Spinal cord (tissue), 10 donors: ENCODE data around the gene HRG. TPM values are rescaled to one million over a fixed set of nuclear protein-coding genes. Genes with fewer than 3 reads are reported as not detected.
"Not testable (repeated sequence)": the region's sequence is repeated elsewhere in the genome, so short reads cannot be mapped to it uniquely, and the experiment has no call there.

Experiments
- DNase-seq, 6 donors: peaks; one replicate each; pipeline versions ENCODE4 v3.0.0 to v3.0.0-alpha.2; 2013 to 2015; ENCODE audit warnings: low spot score in 6 of 6, low read depth in 4 of 6
- H3K27ac ChIP-seq: one replicate; pipeline ENCODE4 v1.5.1; 2013; ENCODE audit warnings: low read depth, low read length, control low read depth
- H3K27me3 ChIP-seq: one replicate; pipeline ENCODE4 v1.6.1; 2013; ENCODE audit warnings: low read length; ENCODE audit not compliant: control insufficient read depth, insufficient read depth
- H3K36me3 ChIP-seq: one replicate; pipeline ENCODE4 v1.6.1; 2013; ENCODE audit warnings: low read length; ENCODE audit not compliant: control insufficient read depth, insufficient read depth
- H3K4me1 ChIP-seq: one replicate; pipeline ENCODE4 v1.6.1; 2013; ENCODE audit warnings: low read length; ENCODE audit not compliant: control insufficient read depth, insufficient read depth
- H3K4me3 ChIP-seq: one replicate; pipeline ENCODE4 v1.5.1; 2013; ENCODE audit warnings: low read depth, low read length, control low read depth
- H3K9me3 ChIP-seq: one replicate; pipeline ENCODE4 v1.6.1; 2013; ENCODE audit warnings: low read length; ENCODE audit not compliant: control insufficient read depth, insufficient read depth
- WGBS: methylation state at CpG from one replicate; pipeline ENCODE4 v1.1.5; 2013; ENCODE audit warnings: missing lambda C conversion rate; ENCODE audit not compliant: insufficient coverage; 5-methylcytosine and 5-hydroxymethylcytosine counted together
- polyA plus RNA-seq, 2 donors: library from polyadenylated mRNA; unstranded; fragments of 120-200 nt; gene quantifications; one replicate each; pipeline ENCODE4 v1.2.1, GENCODE V29; 2013; ENCODE audit not compliant: insufficient read length in 2 of 2
- total RNA-seq, 2 donors: library from RNA; depleted of rRNA in 1 of 2; stranded (reverse); fragments of 120-200 nt in 1 of 2; fragments of >200 nt in 1 of 2; gene quantifications; one replicate each; pipeline versions ENCODE4 v1.2.3 to v1.2.4, GENCODE V29; 2013 to 2014
- donor health status: healthy.

Gene HRG
- total and polyA plus RNA-seq, 4 donors, result 0.11 to 0.17 TPM; not detected in 2

- Histone ChIP-seq H3K27me3 (no peaks in the 10 kb centered on the region), H3K27ac (no peak overlapping the region), H3K9me3 (no peaks in the 10 kb centered on the region), H3K36me3 (no peaks in the 10 kb centered on the region), H3K4me3 (no peak overlapping the region), H3K4me1 (no peaks in the 10 kb centered on the region)
- 94% methylated on average over 7 of the region's 7 CpGs for WGBS
- DNase-seq, result no peak
These were observed 25.9 kb downstream of the HRG start for GRCh38 chr3:186691676-186692075.

GRCh38 chr3:186693843-186694242 is 28.0 kb downstream of the HRG start:
- H3K27ac ChIP-seq, result no peak overlapping the region
- H3K27me3 ChIP-seq, result no peaks in the 10 kb centered on the region
- no peak overlapping the region for H3K4me3 ChIP-seq
- H3K4me1 ChIP-seq, result no peaks in the 10 kb centered on the region
- H3K36me3 ChIP-seq, result no peaks in the 10 kb centered on the region
- H3K9me3 ChIP-seq, result no peaks in the 10 kb centered on the region
- no peak for DNase-seq
- no CpG with 5 or more reads among the region's 3 CpGs for WGBS

- H3K36me3 ChIP-seq, result no peaks in the 10 kb centered on the region
- WGBS, result 69% methylated on average over 3 of the region's 6 CpGs
- no peaks in the 10 kb centered on the region for H3K4me1 ChIP-seq
- H3K4me3 ChIP-seq, result no peak overlapping the region
- DNase-seq, result no peak
- H3K9me3 ChIP-seq, result no peaks in the 10 kb centered on the region
- H3K27ac ChIP-seq, result no peak overlapping the region
- no peaks in the 10 kb centered on the region for H3K27me3 ChIP-seq
These were observed 28.6 kb downstream of the HRG start for GRCh38 chr3:186694288-186695032.

- no peaks in the 10 kb centered on the region for H3K27me3 ChIP-seq
- WGBS, result 100% methylated on average over 1 of the region's 2 CpGs
- no peak overlapping the region for H3K27ac ChIP-seq
- H3K4me3 ChIP-seq, result no peak overlapping the region
- no peaks in the 10 kb centered on the region for H3K9me3 ChIP-seq
- no peaks in the 10 kb centered on the region for H3K4me1 ChIP-seq
- no peaks in the 10 kb centered on the region for H3K36me3 ChIP-seq
- no peak for DNase-seq
These were observed 30.7 kb downstream of the HRG start for GRCh38 chr3:186696522-186696921.

- no peaks in the 10 kb centered on the region for H3K9me3 ChIP-seq
- no peak overlapping the region for H3K4me3 ChIP-seq
- no peak for DNase-seq
- 90% methylated on average over 4 of the region's 4 CpGs for WGBS
- H3K27me3 ChIP-seq, result no peaks in the 10 kb centered on the region
- no peak overlapping the region for H3K27ac ChIP-seq
- H3K36me3 ChIP-seq, result no peaks in the 10 kb centered on the region
- H3K4me1 ChIP-seq, result no peaks in the 10 kb centered on the region
These were observed 31.7 kb downstream of the HRG start for GRCh38 chr3:186697510-186697909.

- Histone ChIP-seq H3K36me3 (no peaks in the 10 kb centered on the region), H3K4me1 (no peaks in the 10 kb centered on the region), H3K4me3 (no peak overlapping the region), H3K9me3 (no peaks in the 10 kb centered on the region), H3K27ac (no peak overlapping the region), H3K27me3 (no peaks in the 10 kb centered on the region)
- 93% methylated on average over 3 of the region's 3 CpGs for WGBS
- no peak for DNase-seq
These were observed 34.5 kb downstream of the HRG start for GRCh38 chr3:186700267-186700666.

- not testable (repeated sequence) for H3K27ac ChIP-seq, H3K27me3 ChIP-seq, H3K4me1 ChIP-seq, H3K36me3 ChIP-seq, DNase-seq, H3K9me3 ChIP-seq, H3K4me3 ChIP-seq
These were observed 36.6 kb downstream of the HRG start for GRCh38 chr3:186702451-186702850.

GRCh38 chr3:186705882-186706780 is 40.3 kb downstream of the HRG start:
- DNase-seq, result no peak
- WGBS, result 87% methylated on average over 4 of the region's 6 CpGs
- Histone ChIP-seq H3K36me3 (no peaks in the 10 kb centered on the region), H3K9me3 (no peaks in the 10 kb centered on the region), H3K4me1 (no peaks in the 10 kb centered on the region), H3K4me3 (no peak overlapping the region), H3K27me3 (no peaks in the 10 kb centered on the region), H3K27ac (no peak overlapping the region)

- H3K4me1 ChIP-seq, result no peaks in the 10 kb centered on the region
- H3K4me3 ChIP-seq, result no peak overlapping the region
- H3K9me3 ChIP-seq, result no peaks in the 10 kb centered on the region
- no peak overlapping the region for H3K27ac ChIP-seq
- WGBS, result 84% methylated on average over 4 of the region's 6 CpGs
- DNase-seq, result no peak
- H3K36me3 ChIP-seq, result no peaks in the 10 kb centered on the region
- no peaks in the 10 kb centered on the region for H3K27me3 ChIP-seq
These were observed 43.3 kb downstream of the HRG start for GRCh38 chr3:186708983-186709679.
